Activated T-cell treated with anti-CD3 and anti-CD28 coated beads, Interleukin-2, amount 50 U/mL, for 24 hours (primary cell): ENCODE measurements around the gene SLC15A1.

Source experiments
- DNase-seq: peaks from one replicate; pipeline ENCODE4 v3.0.0-alpha.2; 2020
- H3K27ac Mint-ChIP-seq: 2 replicates; pipeline ENCODE4 v1.8.0; 2020; ENCODE audit warnings: mild to moderate bottlenecking, mixed read lengths
- H3K27me3 Mint-ChIP-seq: 2 replicates; pipeline ENCODE4 v1.8.0; 2020; ENCODE audit warnings: mixed read lengths
- H3K36me3 Mint-ChIP-seq: 2 replicates; pipeline ENCODE4 v1.8.0; 2020; ENCODE audit warnings: low read depth, mixed read lengths
- H3K4me1 Mint-ChIP-seq: 2 replicates; pipeline ENCODE4 v1.8.0; 2020; ENCODE audit warnings: low read depth, mixed read lengths
- H3K4me3 Mint-ChIP-seq: 2 replicates; pipeline ENCODE4 v1.8.0; 2020; ENCODE audit warnings: mild to moderate bottlenecking, moderate library complexity, mixed read lengths
- H3K9me3 Mint-ChIP-seq: 2 replicates; pipeline ENCODE4 v1.8.0; 2020; ENCODE audit warnings: mixed read lengths

SLC15A1 gene, protein sequence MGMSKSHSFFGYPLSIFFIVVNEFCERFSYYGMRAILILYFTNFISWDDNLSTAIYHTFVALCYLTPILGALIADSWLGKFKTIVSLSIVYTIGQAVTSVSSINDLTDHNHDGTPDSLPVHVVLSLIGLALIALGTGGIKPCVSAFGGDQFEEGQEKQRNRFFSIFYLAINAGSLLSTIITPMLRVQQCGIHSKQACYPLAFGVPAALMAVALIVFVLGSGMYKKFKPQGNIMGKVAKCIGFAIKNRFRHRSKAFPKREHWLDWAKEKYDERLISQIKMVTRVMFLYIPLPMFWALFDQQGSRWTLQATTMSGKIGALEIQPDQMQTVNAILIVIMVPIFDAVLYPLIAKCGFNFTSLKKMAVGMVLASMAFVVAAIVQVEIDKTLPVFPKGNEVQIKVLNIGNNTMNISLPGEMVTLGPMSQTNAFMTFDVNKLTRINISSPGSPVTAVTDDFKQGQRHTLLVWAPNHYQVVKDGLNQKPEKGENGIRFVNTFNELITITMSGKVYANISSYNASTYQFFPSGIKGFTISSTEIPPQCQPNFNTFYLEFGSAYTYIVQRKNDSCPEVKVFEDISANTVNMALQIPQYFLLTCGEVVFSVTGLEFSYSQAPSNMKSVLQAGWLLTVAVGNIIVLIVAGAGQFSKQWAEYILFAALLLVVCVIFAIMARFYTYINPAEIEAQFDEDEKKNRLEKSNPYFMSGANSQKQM

DNA sequence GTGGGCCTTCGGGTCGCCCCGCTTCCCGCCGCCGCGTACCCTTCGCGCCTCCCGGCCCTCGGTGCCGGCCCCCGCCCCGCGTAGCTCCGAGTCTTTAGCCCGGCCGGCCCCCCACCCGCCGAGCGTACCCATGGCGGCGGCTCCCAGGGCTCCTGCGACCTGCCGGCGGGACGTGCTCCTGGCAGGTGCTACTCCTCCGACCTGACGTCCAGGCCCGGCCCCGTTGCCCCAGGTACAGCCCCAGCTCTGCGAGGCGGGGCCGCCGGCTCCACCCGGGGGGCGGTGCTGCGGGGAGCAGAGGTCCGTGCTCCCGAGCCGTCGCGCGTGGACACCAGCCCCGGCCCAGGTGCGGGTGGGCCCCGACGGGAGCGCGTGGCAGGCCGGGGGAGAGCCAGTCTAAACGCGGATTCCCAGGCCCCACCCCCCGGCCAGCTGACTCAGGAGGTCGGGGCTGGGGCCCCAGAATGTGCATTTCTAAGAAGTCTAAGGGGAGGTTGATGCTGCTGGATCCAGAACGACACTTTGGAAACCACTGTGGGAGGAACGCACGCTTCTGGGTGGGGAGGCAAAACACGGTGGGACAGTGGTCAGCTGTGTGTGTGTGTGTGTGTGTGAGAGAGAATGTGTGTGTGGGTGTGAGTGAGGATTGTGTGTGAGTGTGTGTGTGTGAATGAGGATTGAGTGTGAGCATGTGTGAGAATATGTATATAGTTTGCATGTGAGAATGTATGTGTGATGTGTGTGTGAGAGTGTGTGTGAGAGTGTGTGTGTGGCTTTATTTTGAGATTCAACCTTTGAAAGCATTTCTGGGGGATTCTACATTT lies at the start of gene SLC15A1:
SLC15A1 (minus strand) TSS at position 206 of the 824 bp plus-strand sequence; CDS start at position 132, 74 bp downstream.
- H3K27ac Mint-ChIP-seq = no peak within 1 kb of the TSS
- peaks cover 2% of the 10 kb centered on the region for H3K4me1 Mint-ChIP-seq

DNA sequence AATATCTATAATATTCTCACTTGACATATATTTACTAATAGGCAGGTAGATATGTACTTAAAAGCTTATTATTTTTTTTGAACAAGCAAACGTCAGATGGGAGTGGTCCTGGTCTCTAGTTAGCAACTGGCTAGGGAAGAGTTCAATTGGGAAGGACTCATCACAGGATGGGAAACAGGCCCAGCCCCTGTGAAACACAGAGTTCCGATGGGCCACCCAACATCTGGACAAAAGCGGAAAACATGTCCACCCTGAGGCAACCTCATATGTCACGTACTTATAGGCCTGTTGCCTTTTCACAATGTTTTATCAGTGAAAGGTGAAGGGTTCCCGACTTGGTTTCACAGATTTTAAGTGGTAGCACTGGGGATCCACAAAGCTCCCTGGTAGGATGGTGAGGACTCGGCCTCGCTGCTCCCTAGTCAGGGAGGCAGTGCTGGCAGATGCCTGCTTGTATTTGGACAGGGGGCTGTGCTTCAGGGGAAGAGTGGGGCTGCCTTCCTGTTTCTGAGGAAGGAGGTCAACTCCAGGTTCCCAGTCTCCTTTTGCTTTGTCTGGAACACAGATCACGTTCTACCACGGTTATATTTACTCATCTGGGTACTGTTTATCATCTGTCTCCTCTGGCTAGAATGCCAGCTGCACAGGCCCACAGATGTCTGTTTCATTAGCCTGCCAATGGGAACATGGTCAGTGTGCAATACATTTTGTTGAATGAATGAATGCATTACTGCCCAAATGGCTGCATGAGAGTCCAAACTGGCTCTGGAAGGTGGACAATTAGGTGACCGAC lies 49.4 kb upstream of the SLC15A1 start:
- H3K27me3 Mint-ChIP-seq = no peaks in the 10 kb centered on the region
- H3K36me3 Mint-ChIP-seq = peaks cover 87% of the 10 kb centered on the region
- no peak overlapping the region for H3K27ac Mint-ChIP-seq
- no peak overlapping the region for H3K4me3 Mint-ChIP-seq
- H3K9me3 Mint-ChIP-seq = no peaks in the 10 kb centered on the region
- DNase-seq = no peak
- no peaks in the 10 kb centered on the region for H3K4me1 Mint-ChIP-seq

More for the DNA sequence above, at the start of gene SLC15A1:
- H3K9me3 Mint-ChIP-seq = peaks cover 6% of the 10 kb centered on the region
- no peaks in the 10 kb centered on the region for H3K36me3 Mint-ChIP-seq
- no peak within 1 kb of the TSS for H3K4me3 Mint-ChIP-seq
- DNase-seq = no peak
- peaks cover 69% of the 10 kb centered on the region for H3K27me3 Mint-ChIP-seq

DNA sequence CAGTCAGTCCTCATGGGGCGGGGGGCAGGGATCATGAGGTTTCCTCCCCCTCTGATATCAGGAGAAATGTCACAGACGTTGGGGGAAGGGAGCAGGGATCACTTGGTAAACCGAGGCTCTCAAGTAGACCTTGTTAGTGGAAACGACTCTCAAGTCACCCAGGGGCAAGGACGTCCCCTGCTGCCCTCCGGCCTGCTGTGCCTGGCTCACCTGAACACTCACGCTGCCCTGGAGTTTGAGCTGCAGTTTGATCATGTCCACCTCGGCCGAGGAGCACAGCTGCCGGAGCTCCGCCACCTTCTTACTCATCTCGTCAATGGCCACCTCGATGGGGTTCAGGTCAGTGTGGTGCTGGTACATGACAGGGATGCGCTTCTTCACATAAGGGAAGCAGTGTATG lies 47.6 kb upstream of the SLC15A1 start:
- H3K27ac Mint-ChIP-seq = no peak overlapping the region
- peaks cover 91% of the 10 kb centered on the region for H3K36me3 Mint-ChIP-seq
- H3K27me3 Mint-ChIP-seq = no peaks in the 10 kb centered on the region
- H3K4me3 Mint-ChIP-seq = no peak overlapping the region
- H3K9me3 Mint-ChIP-seq = no peaks in the 10 kb centered on the region
- no peak for DNase-seq
- no peaks in the 10 kb centered on the region for H3K4me1 Mint-ChIP-seq

DNA sequence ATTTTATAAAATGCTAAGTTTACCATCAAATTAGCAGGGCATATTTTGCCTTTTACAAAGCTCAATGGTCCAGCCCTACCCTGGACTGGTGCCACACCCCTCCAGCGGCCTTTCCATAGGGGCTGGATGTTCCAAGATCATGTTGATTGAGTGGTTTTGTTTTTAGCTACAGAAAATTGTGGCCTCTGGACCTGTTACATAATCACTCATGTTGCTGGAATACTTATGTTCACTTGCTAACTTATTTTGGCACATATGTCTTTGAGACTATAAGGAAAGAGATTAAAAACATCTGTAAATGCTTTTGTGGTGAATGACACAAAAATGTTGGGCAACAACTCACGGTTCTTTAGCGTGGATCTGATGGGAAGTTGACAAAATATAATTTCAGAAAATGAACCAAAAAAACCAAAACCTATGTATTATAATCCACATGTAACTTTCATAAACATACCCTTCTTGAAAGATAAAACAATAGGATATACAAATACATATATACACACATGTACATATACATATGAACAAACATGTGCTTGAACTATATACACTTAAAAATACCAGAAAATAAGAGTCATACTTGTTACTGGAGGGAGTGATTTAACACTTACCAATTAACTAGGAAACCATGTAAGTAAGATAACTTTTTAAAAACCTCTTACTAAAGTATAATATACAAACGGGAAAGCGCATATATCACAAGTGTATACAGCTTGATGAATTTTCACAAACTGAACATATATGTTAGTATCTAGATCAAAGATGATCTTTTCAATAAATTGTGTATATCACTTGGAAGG lies 46.6 kb upstream of the SLC15A1 start:
- H3K27ac Mint-ChIP-seq = no peak overlapping the region
- H3K27me3 Mint-ChIP-seq = no peaks in the 10 kb centered on the region
- peaks cover 91% of the 10 kb centered on the region for H3K36me3 Mint-ChIP-seq
- DNase-seq = no peak
- no peaks in the 10 kb centered on the region for H3K4me1 Mint-ChIP-seq
- no peak overlapping the region for H3K4me3 Mint-ChIP-seq
- H3K9me3 Mint-ChIP-seq = no peaks in the 10 kb centered on the region

DNA sequence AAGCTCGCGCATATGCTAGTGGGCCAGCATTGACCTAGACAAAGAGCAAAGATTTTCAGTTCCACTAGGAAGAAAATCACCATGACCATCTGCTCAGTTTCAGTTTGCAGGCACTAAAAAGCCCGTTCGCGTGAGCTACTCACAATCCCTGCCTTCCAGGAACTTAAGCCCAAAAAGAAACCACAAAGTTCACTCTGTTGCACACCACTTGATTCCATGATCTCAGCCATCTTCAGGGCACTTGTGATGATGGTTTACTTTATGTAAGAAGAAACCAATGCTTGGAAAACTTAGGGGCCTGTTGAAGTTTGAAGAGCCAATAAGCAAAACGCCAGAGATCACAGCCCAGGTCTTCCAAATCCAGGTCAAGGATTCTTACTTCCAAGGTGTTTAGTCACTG lies 45.0 kb upstream of the SLC15A1 start:
- no peaks in the 10 kb centered on the region for H3K9me3 Mint-ChIP-seq
- H3K36me3 Mint-ChIP-seq = peaks cover 89% of the 10 kb centered on the region
- H3K4me3 Mint-ChIP-seq = no peak overlapping the region
- DNase-seq = no peak
- H3K27ac Mint-ChIP-seq = no peak overlapping the region
- H3K27me3 Mint-ChIP-seq = no peaks in the 10 kb centered on the region
- no peaks in the 10 kb centered on the region for H3K4me1 Mint-ChIP-seq

DNA sequence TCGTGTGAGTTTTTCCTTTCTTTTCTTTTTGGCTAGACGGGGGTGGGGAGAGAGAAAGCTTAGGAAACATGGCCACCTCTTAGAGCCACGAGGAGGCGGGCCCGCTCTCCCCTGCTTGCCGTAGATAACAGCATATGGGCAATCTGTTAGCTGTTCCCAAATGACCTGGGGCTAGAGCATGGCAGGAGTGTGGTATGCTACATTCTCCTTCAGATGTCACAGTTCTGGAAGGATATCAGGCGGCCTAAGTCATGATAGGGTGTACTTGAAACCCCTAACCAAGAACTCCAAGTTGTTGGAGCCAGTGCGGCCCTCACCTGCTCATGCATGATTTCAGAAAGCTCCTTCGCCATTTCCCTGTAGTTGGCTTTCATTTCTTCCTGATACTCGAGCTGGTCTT lies 44.3 kb upstream of the SLC15A1 start:
- Mint-ChIP-seq H3K27ac (no peak overlapping the region), H3K9me3 (peaks cover 4% of the 10 kb centered on the region), H3K36me3 (peaks cover 90% of the 10 kb centered on the region), H3K4me3 (no peak overlapping the region), H3K27me3 (no peaks in the 10 kb centered on the region), H3K4me1 (no peaks in the 10 kb centered on the region)
- DNase-seq = no peak

DNA sequence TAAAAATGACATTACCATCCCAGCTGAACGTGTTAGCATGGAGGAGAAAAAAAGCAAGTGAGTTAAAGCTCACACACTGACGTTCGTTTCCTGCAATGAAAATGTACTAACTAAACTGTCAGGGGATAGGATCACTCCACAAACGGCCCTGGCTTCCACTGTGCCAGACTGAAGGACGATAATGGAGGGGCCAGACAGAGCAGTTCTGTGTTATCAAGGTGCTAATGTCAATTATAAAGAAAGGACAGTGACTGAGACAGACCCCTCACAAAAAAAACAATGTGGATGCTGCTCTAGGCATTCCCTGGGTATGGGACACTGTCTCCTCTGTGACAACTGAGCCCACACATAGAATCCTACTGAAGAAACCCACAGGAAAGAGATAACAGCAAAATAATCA lies 43.7 kb upstream of the SLC15A1 start:
- no peak overlapping the region for H3K27ac Mint-ChIP-seq
- H3K4me1 Mint-ChIP-seq = no peaks in the 10 kb centered on the region
- H3K36me3 Mint-ChIP-seq = peaks cover 88% of the 10 kb centered on the region
- peaks cover 4% of the 10 kb centered on the region for H3K9me3 Mint-ChIP-seq
- no peaks in the 10 kb centered on the region for H3K27me3 Mint-ChIP-seq
- no peak overlapping the region for H3K4me3 Mint-ChIP-seq
- no peak for DNase-seq

DNA sequence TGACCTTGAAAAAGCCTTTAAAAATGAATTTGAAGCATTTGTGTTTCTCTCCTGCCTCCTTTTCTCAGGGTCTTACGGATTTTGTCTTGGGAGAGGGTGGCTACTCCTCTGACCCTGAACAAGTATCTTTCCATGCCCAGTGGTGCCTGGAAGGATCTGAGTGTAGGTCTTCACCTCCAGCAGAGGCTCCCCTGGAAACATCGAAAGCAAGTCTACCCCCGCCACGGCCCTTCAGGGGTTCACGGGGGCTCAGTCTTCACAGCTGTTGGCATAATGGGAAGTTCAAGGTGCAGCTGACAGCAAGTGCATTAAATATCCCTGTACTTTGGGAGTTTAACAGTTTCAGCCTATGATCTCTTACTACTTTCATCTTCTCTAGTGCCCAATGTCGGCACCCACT lies 42.7 kb upstream of the SLC15A1 start:
- no peaks in the 10 kb centered on the region for H3K4me1 Mint-ChIP-seq

DNA sequence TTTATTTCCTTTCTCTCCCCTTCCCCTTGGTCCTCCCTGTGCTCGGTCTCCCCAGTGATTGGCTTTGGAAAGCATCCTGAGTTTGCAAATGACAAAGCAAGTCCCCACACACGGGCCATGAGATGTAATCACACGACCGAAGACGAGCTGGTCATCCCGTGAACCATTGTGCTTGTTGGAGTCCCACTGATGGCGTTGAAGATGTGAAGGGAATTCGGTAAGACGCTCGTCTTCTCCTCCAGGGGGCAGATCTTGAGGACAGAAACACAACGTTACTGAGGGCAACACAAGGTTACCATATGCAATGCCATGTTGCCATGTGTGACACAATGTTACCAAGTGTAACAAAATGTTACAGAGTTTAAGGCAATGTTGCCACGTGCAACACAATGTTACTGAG lies 42.0 kb upstream of the SLC15A1 start:
- Mint-ChIP-seq H3K36me3 (peaks cover 77% of the 10 kb centered on the region), H3K4me3 (no peak overlapping the region), H3K9me3 (peaks cover 7% of the 10 kb centered on the region), H3K27ac (no peak overlapping the region), H3K4me1 (no peaks in the 10 kb centered on the region), H3K27me3 (no peaks in the 10 kb centered on the region)
- no peak for DNase-seq

More for the DNA sequence above, 42.7 kb upstream of the SLC15A1 start:
- DNase-seq = no peak
- Mint-ChIP-seq H3K4me3 (no peak overlapping the region), H3K27ac (no peak overlapping the region), H3K9me3 (peaks cover 4% of the 10 kb centered on the region), H3K36me3 (peaks cover 84% of the 10 kb centered on the region), H3K27me3 (no peaks in the 10 kb centered on the region)

DNA sequence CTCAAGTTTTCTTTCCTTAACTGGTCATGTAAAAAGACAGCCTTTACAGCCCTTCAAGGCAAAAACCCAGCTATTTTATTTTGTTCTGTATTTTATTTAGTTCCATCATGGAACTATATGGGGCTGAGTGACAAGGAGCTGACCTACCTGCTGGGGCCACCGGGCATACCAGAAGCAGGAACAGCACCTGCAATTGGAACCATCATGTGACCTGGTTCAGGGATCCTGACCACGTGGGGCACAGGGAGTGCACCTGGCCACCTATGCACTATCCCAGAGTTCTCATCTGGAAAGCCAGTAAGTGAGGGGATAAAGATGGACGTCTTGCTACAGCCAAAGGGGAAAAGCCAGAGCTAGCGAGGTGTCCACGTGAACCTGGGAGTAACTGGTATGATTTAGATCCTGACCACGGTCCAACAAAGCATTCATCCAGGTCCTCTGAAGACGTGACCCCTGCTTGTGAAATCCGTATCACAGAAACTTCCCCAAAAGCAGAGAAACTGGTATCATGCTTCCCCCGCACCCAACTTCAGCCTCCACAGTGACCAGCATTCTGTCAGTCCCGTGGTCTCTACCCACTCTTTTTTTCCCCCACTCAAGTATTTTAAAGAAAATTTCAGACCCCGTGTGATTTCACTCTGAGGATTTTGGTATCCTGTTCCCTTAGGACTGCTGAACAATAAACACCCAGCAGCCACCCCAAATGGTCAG lies 40.5 kb upstream of the SLC15A1 start:
- no peaks in the 10 kb centered on the region for H3K4me1 Mint-ChIP-seq
- peaks cover 4% of the 10 kb centered on the region for H3K27me3 Mint-ChIP-seq
- peaks cover 61% of the 10 kb centered on the region for H3K36me3 Mint-ChIP-seq
- H3K9me3 Mint-ChIP-seq = peaks cover 7% of the 10 kb centered on the region
- no peak overlapping the region for H3K4me3 Mint-ChIP-seq
- DNase-seq = no peak
- H3K27ac Mint-ChIP-seq = no peak overlapping the region

DNA sequence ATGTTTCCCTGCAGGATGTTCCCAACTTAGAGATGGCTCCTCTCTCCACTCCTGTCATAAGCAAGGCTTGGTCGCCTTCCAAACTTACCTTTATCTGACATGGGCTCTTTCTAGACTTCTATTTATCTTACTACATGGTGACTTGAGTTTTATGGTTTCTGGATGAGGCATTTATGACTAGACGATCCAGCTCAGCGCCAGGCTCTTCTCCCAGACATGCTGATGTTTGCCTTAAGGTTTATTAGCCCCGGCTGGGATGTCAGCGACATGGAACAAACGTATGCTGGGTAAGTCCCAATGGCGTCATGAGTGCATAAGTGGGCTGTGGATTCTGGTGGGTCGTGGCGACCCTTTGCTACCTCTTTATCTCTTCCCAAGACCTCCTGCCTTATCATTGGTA lies 39.8 kb upstream of the SLC15A1 start:
- Mint-ChIP-seq H3K27ac (no peak overlapping the region), H3K4me3 (no peak overlapping the region), H3K36me3 (peaks cover 55% of the 10 kb centered on the region), H3K9me3 (peaks cover 7% of the 10 kb centered on the region), H3K27me3 (peaks cover 4% of the 10 kb centered on the region), H3K4me1 (no peaks in the 10 kb centered on the region)
- no peak for DNase-seq

DNA sequence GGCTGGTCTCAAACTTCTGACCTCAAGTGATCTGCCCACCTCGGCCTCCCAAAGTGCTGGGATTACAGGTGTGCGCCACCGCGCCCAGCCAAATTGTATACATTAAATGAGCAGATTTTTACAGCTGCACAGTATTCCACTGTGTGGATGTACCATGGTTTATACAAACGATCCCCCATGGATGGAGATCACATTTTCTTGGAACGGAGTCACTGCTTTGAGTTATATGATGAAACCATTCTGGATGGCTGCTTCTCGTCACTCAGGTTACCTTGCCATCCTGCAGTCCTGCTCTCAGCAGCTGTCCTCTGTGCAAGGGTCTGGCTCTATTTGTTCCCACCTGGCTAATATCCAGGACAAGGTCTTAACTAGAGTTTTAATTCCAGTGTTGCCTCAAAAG lies 39.1 kb upstream of the SLC15A1 start:
- Mint-ChIP-seq H3K9me3 (peaks cover 7% of the 10 kb centered on the region), H3K27me3 (peaks cover 4% of the 10 kb centered on the region), H3K4me3 (no peak overlapping the region), H3K4me1 (no peaks in the 10 kb centered on the region), H3K36me3 (peaks cover 48% of the 10 kb centered on the region), H3K27ac (no peak overlapping the region)
- no peak for DNase-seq

DNA sequence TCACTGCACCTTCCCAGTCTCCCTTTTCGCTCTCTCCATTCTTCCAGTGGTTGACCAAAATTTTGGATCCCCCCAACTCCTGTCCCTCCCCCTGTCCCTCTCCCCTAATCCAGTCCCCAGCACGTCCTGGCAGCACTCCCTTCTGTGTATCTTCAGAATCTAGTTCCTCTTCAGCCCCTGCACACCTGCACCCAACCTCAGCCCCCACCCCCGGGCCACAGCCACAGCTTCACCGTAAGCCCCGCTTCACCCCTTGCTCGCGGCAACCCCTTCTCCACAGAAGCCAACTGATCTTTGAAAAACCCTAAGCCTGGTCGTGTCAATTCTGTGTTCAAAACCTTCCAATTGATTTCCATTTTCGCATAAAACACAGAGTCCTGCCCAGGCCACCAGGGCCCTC lies 35.5 kb upstream of the SLC15A1 start:
- Mint-ChIP-seq H3K27ac (no peak overlapping the region), H3K4me1 (no peaks in the 10 kb centered on the region), H3K27me3 (peaks cover 4% of the 10 kb centered on the region), H3K9me3 (peaks cover 7% of the 10 kb centered on the region), H3K4me3 (no peak overlapping the region), H3K36me3 (peaks cover 13% of the 10 kb centered on the region)
- no peak for DNase-seq
